Stimulated activated CD4-positive, alpha-beta T cell treated with anti-CD3 and anti-CD28 coated beads, Interleukin-2, amount 100 ng/mL, for 4 hours (primary cell): Measurements from ENCODE around the gene PFDN4.
"Not testable (repeated sequence)": the region's sequence is repeated elsewhere in the genome, so short reads cannot be mapped to it uniquely, and the experiment has no call there.

Source experiments
- DNase-seq: peaks from one replicate; pipeline ENCODE4 v3.0.0-alpha.2; 2020; ENCODE audit warnings: low read depth

Gene PFDN4

DNA sequence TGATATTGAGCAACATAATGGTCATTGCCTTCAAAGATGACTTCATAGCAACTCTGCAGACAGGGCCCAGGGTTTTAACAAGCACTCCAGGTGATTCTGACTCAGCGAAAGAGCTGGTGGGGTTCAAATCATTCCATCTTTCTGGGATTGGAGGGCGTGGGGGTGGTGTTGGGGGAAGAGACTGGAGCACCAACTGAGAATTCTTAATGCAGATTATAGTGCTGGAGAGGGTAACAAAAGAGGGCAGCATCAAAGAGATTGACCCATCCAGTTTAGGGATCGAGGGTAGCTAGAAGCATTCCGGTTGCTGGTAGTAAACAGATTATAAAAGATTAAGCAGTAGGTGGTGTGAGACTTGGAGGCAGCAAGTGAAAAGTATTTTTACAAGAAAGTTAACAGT is 15.9 kb downstream of the PFDN4 start:
- DNase-seq = no peak

DNA sequence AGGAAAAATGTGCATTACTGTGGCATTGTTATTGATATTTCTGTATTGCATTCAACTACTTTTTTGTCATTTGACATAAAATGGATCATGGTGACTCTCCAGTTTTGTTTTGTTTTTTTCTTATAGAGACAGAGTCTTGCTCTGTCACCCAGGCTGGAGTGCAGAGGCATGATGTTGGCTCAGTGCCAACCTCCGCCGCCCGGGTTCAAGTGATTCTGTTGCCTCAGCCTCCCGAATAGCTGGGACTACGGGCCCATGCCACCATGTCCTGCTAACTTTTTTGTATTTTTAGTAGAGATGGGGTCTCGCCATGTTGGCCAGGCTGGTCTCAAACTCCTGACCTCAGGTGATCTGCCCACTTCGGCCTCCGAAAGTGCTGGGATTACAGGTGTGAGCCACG is 16.8 kb downstream of the PFDN4 start:
- DNase-seq = not testable (repeated sequence)

DNA sequence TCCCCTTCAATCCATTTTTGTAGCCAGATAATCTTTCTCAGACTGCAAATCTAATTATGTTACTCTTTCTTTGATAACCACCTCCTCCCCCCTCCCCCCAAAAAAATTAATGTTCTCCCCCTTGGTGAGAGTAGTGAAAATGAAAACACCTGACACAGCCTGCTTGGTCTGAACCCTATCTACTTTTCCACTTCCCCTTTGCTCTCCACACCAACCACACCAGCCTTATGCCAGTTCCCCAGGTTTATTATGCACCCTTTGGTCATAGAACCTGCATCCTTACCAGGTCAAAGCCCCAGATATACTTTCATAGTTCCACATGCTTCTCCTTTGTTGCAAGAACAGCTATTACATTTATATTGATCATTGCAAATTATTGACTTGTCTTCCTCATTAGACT is 19.4 kb downstream of the PFDN4 start:
- DNase-seq = no peak

DNA sequence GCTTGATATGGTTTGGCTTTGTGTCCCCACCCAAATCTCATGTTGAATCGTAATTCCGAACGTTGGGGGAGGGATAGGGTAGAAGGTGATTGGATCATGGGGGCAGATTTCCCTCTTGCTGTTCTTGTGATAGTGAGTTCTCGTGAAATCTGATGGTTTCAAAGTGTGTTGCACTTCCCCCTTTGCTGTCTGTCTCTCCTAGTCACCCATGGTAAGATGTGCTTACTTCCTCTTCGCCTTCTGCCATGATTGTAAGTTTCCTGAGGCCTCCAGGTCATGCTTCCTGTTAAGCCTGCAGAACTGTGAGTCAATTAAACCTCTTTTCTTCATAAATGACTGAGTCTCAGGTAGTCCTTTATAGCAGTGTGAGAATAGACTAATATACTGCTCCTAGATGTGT is 19.9 kb downstream of the PFDN4 start:
- DNase-seq = no peak

DNA sequence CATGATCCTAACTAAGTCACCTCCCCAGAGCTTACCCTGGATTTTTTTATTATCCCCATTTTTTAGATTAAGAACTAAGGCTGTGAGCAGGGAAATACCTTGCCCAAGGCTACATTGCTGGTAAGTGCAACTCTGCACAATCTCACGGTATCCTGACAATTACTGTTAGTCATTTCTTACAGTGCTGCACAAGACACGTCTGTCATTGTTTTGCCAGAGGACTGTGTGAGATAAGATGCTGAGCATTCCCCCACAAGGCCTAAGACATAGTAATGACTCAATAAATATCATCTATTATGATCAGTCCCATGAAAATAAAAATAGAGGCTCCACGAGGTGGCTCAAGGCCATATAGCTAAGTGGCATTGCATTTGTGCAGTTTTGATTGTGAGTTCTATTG is 21.0 kb downstream of the PFDN4 start:
- no peak for DNase-seq

DNA sequence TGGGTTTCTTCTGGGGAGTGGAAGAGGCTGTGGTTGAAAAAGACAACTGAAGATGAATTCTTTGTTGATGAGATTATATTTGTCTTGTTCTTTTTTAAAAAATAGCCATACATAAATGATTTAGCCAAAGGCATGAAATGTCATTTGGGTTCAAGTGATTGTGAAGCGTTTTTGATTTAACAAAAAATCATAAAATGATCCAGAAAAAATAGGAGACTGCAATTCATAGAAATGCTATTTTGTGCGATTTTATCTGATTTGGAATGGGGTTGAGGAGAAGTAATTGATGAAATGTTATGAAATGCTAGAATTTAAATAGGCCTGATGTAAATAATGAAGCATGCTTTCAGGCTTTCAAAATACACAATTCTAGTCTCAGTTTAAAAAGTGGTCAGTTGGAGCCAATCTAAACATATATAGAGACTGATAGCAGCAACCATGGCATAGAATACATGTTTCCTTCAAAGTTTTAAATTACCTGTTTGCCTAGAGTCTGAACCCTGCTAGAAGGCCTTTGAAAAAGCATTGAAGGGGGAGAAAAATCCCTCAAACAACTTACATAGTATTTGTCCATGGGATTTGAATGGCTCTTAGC is 21.8 kb downstream of the PFDN4 start:
- DNase-seq = no peak

DNA sequence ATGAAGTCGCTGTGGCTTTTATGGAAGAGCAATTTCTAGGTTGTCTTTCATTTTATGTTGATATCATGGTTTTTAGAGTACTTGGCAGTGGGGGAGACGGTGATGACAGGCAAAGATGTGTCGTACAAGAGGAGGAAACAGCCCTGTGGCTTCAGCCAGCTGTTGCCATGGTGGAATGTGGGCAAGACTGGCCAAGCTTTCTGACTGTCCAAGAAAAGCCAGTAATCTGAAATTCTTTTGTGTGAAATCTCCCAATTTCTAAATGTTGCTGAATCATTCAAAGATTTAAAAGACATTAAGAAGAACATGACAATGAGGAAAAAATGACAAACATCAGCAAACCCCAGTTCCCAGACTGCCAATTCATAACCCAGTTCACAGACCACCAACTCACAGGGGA is 23.1 kb downstream of the PFDN4 start:
- no peak for DNase-seq

DNA sequence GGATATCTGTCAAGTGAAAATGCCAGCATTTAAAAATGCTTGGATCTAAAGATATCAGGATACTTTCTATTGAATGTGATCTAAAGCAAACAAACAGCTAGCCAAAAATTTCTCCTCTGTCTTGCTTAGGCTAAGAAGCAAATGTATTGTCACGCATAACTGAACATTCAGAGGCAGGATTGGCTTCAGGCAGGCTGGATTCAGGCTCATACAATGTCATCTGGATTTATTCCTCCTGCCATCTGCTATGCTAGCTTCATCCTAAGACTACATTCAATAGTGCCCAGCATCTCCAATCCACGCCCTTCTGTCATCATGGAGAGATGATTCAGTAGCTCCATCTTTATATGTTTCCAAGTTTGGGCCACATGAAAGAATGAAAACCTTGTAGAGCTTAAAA is 27.1 kb downstream of the PFDN4 start:
- DNase-seq = no peak

DNA sequence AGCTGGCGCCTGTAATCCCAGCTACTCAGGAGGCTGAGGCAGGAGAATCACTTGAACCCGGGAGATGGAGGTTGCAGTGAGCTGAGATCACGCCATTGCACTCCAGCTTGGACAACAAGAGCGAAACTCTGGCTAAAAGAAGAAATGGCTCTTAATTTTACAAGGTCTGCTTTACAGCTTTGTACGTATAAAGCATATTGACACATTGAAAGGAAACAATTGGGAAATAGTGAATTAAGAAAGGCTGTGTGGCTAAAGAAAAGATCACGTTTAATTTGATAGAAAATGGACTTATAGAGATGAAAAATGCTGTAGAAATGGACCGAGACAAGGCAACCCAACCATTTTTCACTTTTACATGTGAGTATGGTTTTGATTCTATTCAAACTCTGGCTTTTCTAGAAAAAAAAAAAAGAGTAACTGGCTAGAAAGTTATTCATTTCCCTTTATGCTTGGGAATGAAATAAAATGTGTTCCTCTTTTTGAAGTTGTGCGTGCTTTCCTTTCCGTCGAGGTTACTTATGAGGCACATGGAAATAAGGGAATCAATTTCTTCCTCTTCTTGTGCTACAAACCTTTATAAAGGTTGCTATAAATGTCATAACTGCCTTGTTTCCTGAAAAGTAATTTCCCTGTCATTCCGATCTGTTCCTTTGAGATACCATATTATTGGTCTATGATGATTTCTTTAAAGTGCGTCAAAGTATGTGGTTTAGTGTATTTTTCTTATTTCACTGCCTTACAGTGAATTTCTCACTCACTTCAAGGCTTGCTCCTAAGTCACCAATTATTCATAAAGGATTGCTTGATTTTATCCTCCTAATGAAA is 29.4 kb downstream of the PFDN4 start:
- DNase-seq = no peak

DNA sequence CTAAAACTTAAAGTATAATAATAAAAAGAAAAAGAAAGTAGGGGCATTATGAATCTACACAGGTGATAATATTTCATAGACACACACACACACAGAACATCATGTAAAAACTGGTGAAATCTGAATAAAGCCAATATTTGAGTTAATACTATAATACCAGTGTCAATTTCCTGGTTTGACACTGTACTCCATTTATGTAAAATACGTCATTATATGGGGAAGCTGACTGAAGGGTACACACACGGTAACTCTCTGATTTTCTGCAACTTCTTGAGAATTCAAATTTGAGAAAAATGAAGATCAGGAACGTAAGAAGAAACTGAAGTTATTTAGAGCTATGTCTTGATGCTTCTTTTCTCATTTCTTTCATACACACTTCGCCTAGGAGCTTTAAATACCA is 36.2 kb downstream of the PFDN4 start:
- DNase-seq = no peak

DNA sequence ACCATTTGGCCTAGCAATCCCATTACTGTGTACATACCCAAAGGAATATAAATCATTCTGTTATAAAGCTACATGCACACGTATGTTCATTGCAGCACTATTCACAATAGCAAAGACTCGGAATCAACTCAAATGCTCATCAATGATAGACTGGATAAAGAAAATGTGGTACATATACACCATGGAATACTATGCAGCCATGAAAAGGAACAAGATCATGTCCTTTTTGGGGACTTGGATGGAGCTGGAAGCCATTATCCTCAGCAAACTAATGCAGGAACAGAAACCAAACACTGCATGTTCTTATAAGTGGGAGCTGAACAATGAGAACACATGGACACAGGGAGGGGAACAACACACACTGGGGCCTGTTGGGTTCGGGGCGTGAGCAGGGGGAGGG is 40.8 kb downstream of the PFDN4 start:
- not testable (repeated sequence) for DNase-seq

DNA sequence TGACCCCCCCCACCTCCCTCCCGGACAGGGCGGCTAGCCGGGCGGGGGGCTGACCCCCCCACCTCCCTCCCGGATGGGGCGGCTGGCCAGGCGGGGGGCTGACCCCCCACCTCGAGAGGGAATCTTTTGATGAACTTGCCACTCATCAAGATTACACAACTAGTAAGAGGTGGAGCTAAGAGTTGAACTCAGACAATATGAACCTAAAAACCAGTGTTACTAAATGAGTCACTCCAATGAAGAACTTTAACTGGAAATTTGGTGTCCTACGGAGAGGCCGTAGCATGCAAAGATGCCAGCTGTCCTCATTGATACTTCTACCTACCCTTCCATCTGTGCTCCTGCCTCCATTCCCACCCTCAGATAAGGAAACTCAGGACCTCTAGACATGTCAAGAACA is 42.8 kb downstream of the PFDN4 start:
- DNase-seq = no peak

DNA sequence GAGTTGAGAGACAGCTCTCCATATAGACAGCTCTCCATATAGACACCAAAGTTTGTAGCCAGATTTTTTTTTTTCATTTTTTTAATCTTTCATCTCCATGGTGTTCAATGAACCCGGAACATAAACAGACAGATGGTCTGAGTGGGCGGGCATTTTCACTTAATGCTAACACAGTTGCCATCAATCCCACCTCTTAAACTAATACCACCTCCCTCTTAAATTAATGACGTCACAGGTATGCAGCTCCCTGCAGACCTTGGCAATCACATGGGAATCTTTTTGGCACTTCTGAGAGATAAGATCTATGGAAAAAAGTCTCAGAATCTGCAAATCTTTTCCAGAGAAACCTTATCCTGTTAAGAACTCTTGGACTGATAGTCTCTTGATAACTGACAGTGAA is 43.2 kb downstream of the PFDN4 start:
- DNase-seq = no peak

DNA sequence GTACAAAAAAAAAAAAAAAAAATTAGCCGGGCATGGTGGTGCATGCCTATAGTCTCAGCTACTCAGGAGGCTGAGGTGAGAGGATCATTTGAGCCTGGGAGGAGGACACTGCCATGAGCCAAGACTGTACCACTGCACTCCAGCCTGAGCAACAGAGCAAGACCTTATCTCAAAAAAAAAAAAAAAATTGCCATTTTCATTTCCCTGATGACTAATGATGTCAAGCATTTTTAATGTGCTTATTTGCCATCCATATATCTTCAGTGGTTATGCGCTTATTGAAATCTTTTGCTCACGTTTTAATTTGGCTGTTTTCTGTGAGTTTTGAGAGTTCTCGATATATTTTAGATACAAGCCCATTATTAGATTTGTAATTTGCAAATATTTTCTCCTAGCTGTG is 46.7 kb downstream of the PFDN4 start:
- DNase-seq = no peak

DNA sequence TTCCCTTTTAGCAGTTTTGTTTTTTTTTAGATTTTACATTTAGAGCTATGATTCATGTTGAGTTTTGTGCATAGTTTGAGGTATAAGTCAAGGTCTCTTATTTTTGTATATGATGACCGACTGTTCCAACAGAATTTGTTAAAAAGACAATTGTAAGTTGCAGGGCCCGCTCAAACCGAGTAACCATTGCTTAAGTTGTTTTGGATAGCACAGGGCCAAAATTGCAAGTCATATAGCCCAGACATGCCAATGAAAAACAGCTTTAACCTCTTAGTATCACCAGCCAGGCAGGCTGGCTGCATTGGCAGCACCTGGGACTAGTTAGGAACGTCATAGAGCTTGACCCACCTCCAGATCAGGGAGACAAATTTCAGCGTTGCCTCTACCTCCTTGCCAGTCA is 47.3 kb downstream of the PFDN4 start:
- no peak for DNase-seq

DNA sequence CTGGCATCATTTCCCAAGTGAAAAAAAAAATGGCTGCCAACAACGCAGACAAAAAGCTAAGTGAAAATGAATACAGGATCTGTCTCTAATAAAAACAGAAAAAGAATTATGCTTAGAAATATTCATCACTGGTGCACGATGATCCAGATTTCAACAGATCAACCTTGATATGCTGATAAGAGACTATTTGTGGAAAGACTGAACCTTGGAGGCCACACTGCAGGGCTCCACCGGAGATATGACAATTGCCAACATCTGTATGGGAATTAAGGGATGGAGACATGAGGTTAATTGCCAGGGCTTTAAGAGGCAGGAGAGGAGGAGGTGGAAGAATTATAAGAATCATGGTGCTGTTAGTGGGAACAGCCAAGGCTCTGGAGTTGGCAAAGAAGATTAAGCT is 48.3 kb downstream of the PFDN4 start:
- DNase-seq = no peak

DNA sequence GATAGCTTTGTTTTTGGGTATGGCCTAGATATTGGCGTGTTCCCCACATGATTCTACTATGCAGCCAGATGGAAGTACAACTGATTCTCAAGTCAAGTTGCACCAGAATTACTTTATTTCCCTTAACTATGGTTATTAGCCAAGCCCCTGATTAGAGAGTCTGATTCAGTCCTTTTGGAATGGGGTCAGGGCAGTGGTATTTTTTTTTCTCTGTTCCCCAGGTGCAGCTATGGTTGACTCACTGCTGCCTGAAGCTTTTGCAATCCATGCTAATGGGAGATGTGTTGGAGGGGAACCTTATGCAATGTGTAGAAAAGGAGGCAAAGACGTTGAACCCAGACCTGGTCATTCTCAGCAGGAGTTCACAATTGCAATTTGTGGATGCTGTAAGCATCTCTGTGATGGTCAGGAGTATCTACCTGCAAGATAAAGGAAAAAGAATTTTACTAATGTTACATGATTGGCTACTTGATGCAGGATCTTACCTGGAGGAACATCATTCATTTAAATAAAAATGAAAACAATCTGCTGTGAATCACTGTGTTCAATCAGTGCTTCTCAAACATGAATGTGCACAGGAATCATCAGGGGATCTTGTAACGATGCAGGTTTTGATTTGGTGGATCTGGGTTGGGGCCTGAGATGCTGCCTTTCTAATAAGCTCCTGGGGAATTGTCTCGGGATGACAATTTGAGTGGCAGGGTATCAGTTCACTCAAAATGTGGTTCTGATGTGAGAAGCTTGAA is 49.4 kb downstream of the PFDN4 start:
- no peak for DNase-seq

DNA sequence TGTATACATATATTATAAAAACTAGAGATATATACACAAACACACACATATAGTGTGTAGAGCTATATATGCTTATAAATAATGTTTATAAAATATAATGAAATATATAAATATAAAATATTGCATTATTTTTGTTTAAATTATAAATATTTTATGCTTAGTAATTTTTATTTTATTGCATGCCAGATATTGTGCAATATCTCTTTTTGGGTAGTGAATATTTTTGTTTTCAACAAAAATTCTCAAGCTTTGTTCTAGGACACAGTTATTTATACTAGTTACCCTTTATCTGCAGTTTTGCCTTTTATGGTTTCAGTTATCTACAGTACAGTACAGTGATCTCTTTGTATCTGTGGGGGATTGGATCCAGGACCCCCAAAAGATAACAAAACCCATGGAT is 52.2 kb downstream of the PFDN4 start:
- no peak for DNase-seq

DNA sequence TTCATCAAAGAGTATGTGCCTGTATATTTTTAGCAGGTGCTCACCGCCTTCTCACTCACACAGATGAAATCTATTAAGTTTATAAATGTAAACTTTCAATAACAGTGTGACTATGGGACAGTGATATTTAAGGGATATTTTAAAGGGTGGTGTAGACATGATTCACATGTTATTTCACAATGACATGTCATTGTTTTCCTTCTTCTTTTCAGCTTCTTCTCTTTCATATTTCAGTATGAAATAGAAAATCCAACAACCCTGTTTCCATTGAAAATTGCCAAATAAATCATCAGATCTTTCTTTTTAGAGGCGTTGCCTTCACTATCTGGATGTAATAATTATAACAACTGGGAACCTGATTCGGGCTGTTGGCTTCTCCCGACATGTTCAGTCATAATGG is 54.8 kb downstream of the PFDN4 start:
- no peak for DNase-seq

DNA sequence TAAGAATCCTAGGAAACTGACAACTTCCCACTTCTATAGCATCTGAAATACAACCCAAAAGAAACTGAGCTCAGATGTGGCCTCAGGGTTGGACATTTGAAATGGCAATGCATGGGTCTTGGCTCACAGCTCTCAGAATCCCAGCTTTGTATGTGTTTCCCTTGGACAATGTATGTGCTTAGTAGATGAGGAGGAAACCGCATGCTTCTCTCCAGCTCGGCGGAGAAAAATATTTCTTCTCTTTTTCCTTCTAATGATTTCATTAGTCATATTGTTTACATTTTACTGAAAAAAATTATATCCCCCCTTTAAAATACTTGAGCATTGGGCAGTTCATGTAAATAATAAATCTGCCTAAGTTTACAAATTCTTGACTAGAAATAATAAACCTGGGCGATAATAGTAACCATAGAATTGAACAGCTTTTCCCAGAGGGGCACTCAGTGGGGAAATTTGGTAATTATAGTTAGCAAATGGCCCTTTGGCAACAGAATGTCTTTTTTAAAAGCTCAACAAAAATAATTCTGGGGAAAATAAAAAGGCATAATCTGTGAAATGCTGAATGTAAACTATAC is 55.3 kb downstream of the PFDN4 start:
- DNase-seq = no peak

DNA sequence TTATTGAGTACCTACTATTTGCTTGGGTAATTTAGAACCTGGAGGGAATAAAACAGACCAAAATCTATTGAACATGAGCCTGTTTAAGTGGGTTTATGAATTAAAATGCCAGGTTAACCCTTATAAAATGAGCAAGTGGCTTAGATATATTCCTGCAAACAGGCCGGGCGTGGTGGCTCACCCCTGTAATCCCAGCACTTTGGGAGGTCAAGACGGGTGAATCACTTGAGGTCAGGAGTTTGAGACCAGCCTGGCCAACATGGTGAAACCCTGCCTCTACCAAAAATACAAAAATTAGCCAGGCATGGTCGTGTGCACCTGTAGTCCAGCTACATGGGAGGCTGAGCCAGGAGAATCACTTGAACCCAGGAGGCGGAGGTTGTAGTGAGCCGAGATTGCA is 57.9 kb downstream of the PFDN4 start:
- DNase-seq = not testable (repeated sequence)

DNA sequence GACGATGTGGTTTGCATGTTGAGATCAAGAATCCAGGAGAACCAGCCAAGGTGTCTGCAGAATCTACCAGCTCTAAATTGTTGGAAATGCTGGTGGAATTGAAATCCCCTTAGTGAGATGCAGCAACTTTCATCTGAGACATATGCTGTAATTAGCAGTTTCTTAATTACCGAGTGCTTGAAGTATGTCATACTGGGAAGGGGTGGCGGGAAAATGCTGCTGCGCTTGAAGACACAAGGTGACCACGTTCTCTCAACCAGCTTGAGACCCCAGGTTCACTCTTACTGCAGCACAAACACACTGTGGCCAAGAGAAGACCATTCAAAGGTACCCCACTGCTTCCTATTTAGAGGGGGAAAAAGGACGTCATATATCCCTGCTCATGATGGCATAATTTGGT is 59.0 kb downstream of the PFDN4 start:
- DNase-seq = no peak

DNA sequence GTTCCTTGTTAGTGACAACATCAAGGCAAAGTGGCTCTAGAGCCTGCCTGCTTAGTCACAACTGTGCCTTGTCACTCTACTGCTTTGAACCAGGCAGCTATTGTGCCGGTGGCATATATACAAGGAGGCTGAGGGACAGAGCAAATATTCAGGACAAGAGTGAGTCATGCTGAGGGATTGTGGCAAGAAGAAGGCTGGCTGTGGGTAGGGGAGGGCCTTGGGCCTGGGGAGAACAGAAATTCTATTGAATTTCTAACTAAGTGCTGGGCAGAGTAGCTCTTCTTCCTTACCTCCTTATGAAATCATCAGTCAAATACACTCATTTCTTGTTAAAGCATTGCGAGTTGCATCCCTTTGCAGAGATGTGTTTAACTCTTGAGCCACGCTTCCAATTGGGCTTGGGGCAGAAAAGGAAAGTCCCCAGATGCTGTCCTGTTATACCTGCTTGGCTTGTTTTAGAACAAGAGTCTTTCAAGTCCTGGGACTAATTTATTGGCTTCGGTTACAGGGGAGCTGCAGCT is 59.7 kb downstream of the PFDN4 start:
- DNase-seq = no peak
